Effector CD8-positive, alpha-beta T cell (primary cell): ENCODE measurements around the gene OR52I2.
A peak's percentile ranks its signal among the peaks of the same experiment; 100 is the strongest.

ENCODE experiments used
- DNase-seq: peaks from one replicate; lab custom pipeline; 2025; lab: John Stamatoyannopoulos, UW
- total RNA-seq, 4 experiments: gene quantifications; one replicate each; lab custom pipeline; 2026; lab: John Stamatoyannopoulos, UW

OR52I2 gene
- total RNA-seq = 0 reads per million in 4 experiments

DNA sequence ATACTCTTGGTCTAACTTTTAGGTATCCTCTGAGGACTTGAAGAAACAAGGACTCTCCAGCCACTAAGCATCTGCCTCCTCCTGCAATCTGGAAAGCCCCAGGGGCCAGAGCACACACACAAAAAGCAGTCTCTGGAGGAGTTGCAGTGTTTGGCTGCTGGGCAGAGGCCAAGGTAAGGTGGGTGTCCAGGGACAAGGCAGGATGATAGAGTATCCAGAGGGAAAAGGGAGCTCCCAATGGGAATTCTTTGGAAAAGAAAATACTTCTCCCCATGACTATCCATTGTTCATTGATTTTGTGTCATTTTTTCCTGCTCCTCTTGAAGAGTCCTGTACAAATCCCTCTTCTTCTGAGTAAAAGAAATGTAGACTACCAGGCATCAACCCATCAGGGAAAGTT lies at the start of gene OR52I2:
OR52I2 (plus strand) TSS at position 301 of the 400 bp plus-strand sequence.
- no peak for DNase-seq

DNA sequence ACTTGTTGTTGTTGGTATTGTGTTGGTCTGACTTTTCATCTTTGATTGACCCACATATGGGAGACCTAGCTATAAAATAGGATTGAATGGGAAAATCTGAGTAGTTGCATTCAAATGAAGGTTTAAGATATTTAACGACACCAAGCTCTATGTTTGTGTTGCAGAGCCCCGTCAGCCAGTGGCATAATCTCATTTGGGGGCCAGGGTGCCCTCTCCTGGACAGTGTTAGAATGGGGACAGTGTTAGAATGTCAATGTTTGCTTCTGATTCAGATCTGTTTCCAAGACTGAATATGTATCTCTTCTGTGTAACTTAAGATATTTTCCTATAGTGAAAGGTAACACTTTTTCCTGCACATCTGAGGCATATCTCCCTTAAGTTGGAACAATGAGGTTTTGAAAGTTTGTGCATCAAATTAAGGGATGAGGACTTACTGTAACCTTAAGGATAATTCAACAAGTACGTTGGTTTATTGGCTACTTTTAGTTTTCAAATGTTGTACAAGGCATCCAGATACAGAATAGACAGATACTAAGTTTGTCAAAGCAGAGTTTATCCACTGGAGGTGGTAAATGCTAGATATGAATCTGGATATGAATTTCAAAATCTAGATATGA lies 41.8 kb upstream of the OR52I2 start:
- peak; percentile 8 for DNase-seq

DNA sequence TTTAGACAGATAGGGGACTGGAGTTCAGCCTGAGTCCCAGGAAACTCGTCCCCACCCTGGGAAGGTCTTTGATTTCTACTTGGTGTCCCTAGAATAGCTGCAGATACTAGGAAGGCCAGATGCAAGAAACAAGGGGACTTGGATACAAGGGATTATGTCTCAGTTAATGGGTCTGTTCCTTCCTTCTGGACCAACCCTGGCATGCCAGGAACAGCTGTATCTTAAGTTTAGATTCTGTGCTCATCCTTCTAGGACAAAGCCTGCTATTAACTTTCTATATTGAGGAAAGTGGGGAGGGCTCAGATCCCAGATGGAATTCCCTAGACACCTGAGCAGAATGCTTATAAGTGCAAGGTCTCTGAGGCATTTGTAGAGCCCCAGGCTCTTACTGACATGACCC lies 40.5 kb upstream of the OR52I2 start:
- no peak for DNase-seq

DNA sequence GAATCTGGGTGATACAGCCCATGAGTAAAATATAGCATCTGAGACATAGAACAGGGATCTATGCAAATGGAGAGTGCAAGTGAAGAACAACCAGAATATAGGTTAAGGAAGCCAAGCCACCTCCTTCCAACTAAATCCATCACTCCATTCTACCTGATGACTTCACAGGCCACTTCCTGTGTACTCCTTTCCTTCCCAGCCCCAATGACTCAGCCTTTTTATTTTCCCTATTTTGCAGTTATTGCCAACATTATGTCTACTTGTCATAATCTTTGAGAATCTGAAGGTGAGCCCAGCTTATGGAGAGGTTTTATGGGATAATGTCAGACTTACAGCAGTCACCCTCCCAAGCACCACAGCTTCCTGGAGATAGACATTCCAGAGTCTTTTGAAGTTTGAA lies 38.0 kb upstream of the OR52I2 start:
- DNase-seq = no peak

DNA sequence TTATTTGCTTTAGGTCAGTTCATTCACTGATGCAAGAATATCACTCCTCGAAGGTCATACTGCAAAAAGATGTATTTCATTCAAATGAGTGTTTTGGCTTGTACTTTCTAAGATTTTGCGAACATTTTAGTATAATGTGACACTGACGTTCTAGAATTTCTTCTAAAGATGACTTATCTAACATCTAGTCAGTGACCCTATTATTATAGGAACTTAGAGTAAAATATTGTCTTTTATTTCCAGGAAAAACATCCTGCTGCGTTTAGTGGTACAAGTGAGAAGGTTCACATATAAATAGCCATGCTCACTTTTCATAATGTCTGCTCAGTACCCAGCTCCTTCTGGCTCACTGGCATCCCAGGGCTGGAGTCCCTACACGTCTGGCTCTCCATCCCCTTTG lies 36.7 kb upstream of the OR52I2 start, which contains the start of gene OR52M1:
OR52M1 (plus strand) TSS at position 301 of the 400 bp plus-strand sequence; CDS start at position 301, 0 bp downstream.
- DNase-seq = no peak

DNA sequence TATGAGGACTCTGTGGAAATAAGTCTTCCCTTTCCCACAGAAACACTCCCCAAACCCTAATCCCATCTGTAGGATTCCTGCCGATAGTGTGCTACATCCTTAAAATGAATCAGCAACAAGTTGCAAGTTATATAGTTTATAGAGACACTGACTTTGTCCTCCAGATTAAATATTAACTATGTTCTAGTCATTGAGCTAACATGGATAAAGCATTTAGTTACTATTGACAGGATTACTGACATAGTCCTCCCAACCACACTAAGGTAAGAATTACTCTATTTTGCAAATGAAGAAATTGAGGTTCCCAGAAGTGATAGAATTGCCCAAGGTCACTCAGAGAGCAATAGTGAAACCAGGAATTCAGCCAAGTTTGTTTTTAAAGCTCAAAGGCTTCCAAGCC lies 34.7 kb upstream of the OR52I2 start:
- DNase-seq = no peak

DNA sequence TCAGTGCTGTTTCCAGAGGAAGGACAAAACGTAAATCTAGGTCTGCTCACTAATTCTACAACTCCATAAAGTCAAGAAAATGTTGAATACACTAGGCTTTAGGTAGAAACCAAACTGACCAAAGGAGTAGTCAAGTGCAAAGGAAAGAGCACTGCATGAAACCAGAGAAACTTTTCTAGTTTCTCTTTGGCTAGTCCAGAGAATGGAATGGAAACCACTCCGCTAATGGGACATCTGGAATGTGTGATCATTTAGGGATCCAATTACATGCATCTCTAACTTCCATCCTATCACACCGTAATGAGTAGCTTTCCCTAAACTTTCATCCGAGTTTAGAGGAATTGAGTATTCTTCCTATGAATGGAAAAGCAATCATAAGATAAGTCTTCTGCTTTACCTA lies 34.1 kb upstream of the OR52I2 start:
- DNase-seq = no peak

DNA sequence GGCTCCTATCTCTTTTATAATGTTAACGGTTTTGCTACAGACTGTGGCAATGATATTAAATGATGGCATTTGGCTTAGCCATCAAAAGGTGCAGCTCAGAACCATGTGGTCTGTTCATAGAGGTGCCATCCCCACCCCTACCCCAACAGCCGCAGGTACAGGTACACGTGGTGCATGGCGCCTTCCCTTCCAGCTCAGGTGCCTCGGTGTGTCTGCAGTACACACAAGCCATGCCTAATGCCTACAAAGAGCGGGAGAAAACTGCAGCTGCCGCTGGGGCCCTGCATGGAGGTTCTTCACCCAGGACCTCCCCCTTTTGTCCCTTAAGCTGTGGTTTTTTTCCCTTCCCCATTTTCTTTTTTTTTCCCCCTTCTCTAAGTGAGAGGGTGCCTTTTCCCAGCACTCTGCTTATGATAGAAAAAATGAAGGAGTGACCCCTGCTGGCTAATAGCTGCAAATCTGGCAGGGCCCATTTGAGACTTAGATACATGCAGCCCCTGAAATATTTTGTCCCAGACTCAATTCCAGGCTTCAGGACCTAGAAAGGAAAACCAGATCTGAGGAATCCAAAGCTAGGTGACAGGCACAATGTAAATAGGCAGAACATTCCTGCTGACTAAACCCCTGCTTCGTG lies 30.1 kb upstream of the OR52I2 start:
- no peak for DNase-seq

DNA sequence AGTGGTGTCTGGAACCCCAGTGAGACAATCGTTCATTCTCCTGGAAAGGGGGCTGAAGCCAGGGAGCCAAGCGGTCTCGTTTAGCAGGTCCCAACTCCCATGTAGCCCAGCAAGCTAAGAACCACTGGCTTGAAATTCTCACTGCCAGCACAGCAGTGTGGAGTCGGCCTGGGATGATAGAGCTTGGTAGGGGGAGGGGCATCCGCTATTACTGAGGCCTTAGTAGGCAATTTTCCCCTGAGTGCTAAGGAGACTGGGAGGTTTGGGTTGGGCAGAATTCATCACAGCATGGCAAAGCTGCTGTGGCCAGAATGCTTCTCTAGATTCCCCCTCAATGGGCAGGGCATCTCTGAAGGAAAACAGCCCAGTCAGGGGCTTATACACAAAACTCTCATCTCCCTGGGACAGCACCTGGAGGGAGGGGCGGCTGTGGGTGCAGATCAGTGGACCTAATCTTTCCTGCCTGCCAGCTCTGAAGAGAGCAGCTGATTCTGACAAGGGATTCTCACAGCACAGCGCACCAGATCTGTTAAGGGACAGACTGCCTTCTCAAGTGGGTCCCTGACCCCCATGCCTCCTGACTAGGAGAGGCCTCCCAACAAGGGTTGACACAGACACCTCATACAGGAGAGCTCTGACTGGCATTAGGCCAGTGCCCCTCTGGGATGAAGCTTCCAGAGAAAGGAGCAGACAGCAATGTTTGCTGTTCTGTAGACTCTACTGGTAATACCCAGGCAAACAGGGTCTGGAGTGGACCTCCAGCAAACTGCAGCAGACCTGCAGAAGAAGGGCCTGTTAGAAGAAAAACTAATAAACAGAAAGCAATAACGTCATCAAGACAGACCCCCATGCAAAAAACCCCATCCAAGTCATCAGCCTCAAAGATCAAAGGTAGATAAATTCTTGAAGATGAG lies 21.8 kb upstream of the OR52I2 start:
- no peak for DNase-seq

DNA sequence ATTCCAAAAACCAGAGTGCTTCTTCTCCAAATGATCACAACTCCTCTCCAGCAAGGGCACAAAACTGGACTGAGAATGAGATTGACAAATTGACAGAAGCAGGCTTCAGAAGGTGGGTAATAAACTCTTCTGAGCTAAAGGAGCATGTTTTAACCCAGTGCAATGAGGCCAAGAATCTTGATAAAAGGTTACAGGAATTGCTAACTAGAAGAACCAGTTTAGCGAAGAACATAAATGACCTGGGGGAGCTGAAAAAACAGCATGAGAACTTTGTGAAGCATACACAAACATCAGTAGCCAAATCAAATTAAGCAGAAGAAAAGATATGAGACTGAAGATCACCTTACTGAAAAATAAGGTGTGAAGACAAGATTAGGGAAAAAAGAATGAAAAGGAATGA lies 21.1 kb upstream of the OR52I2 start:
- no peak for DNase-seq

DNA sequence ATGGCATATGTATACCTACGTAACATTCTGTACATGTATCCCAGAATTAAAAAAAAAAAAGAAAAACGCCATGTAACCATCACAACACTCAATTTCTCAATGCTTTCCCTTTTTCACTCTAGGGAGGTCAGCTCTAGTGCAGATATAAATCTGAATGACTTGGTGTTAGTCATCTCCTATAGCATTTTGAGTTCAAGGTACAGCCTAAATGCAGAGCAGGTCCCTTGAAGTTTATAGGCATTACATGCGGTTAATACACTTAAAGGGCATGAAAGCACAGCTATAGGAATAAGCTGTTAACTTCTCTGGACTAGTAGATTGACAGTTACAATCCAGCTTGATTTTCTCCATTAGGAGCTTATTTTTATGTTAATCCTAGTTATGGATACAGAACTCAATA lies 16.2 kb upstream of the OR52I2 start:
- no peak for DNase-seq

DNA sequence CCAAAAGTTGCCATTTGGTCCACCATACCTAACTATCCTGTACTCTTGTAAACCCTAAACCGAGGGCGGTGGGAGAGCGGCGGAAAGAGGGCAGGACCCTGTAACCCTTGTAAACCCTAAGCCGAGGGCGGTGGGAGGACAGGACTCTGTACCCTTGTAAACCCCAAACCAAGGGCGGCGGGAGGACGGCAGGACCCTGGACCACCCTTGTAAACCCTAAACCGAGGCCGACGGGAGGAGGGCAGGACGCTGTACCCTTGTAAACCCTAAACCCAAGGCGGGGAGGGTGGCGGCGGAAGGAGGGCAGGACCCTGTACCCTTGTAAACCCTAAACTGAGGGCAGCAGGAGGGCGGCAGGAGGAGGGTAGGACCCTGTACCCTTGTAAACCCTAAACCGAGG lies 12.5 kb upstream of the OR52I2 start:
- no peak for DNase-seq

DNA sequence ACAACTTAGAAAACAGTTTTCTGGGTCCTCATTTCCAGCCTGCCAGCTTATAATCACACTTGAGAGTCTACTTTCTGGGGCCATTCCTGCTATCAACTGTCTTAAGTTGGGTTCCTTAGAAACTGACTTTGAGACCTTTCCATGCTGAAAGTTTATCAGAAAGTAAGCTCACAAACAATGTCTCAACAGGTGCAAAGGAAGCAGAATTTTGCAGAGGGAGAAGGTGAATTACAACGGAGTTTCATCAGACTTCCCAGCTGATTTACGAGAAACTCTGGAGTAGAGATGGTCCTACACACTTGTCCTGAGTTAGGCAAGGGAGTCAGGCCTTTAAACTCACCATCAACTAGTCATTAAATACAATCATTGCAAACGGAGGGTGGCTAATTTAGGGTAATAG lies 4.7 kb upstream of the OR52I2 start:
- no peak for DNase-seq

DNA sequence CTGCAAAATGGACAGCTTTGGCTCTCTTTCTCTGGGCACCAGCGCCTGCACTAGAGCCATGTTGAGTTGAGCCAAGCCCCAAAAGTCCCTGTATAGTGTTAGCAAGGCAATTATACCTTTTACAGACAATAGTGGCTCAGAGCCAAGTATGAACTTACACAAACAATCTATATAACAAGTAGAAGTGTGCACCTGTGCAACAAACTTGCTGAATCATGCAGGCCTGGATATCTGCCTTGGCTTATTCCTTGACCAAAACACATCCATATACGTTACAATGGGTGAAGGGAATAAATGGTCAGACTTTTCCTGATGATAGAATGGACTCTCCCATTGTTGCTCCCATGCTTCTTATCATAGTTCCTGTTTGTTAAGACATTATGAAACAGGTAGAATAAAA lies 3.8 kb upstream of the OR52I2 start:
- DNase-seq = no peak

DNA sequence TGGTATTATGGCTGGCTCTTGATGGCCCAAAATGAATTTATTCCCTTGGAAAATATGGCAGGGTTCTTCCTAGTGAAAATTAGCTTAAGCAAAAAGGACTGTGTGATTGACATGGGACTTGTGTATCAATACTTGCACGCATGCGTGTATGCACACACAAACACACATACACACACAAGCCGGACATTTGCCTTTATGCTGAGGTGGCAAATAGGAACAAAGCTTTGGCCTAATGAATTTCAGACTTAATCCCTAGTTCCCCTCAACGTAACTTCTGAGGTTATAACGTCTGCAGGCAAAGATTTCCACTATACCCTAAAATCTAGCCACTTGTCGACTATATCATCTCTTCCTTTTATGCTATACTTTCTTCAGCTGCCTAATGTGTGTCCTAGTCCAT lies 2.9 kb upstream of the OR52I2 start:
- no peak for DNase-seq

DNA sequence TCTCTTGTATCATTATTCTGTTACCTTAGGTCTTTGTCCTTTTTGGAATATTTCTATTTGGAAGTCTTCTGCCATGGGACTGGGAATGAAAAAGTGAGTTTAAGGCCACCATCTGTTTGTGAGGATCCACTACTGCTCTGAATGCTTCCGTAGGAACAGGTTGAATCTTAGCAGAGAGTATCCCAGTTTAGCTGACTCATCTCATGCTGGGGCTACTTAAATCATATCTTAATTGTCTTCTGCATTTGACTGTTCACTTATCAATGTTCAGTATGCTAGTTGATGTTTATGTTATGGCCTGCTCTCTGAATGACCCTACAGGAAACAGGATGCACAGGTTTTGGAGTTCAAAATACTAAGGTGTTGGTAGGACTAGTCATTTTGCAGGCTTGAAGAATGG lies 1.4 kb upstream of the OR52I2 start:
- no peak for DNase-seq

DNA sequence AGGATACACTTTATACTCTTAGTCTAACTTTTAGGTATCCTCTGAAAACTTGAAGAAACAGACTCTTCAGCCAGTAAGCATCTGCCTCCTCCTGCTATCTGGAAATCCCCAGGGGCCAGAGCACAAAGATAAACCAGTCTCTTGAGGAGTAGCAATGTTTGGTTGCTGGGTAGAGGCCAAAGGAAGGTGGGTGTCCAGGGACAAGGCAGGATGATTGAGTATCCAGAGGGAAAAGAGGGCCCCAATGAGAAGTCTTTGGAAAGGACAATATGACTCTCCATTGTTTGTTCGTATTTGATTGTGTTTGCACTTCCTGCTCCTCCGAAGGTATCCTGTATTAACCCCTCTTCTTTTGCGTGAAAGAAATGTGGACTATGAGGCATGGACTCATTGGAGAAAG lies 7.5 kb downstream of the OR52I2 start:
- DNase-seq = no peak

DNA sequence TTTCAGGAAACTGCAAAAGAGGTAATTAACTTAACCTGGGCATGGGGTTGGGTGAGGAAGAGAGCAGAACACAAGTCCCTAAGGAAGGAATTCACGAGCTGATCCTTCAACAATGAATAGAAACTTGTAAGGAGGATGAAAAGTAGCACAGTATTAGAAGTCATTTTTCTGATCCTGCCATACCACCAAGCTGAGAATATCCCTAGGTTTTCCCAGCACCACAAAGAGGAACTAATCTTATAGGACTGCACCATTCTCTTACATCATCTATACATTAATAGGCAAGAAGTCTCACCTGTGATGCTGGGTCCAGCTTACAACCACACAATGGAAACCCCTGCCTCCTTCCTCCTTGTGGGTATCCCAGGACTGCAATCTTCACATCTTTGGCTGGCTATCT lies 12.2 kb downstream of the OR52I2 start, which contains the start of gene OR52I1:
OR52I1 (plus strand) TSS at position 301 of the 400 bp plus-strand sequence; CDS start at position 301, 0 bp downstream.
- DNase-seq = no peak

DNA sequence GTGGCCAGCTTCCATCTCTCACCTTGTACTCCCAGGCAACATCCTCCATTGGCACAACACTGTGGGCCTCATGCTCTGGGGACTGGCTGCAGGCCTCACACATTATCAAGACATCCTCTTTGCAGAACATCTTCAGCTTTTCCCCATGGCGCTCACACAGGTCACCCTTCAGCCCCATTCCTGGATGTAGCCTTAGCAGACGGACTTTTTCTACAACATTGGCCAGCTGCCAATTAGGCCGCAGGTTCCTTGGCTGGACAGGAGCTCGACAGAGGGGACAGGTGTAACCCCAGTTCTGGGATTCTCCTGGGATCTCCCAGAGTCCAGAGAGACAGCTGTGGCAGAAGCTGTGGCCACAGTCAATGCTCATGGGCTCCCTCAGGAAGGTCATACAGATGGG lies 23.5 kb downstream of the OR52I2 start:
- no peak for DNase-seq

DNA sequence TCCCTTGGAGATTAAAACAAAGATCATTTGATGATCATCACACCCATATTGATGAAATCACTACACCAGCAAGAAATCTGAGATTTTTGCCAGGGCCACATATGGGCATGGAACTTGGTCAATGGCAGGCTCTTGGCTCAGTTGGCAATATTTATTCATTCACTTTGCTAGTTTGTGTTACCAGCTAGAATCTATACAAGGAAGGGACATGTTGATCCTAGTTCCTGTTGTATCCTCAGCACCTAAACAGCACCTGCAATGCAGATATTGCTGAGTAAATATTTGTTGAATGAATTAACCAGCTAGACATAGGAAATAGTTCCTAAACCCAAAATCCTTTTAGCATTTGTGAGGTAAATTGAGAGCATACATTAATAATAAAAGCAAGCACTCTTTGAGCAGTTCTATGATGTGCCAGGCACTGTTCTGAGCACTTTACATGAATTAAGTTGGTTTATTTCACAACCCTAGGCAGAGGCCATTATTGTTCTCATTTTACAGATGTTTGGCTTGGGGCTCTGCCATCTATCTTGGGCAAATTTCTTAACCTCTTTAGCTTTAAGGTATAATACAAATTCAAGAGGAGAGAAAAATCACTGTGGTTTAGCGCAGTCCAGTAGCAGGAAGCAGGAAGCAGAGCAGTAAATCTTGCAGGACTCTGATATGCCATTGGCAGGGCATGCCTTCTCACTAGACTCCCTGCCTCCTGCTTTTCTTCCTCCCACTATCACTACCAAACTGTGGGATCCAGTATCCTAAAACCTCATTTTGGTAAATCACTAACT lies 24.9 kb downstream of the OR52I2 start:
- no peak for DNase-seq

DNA sequence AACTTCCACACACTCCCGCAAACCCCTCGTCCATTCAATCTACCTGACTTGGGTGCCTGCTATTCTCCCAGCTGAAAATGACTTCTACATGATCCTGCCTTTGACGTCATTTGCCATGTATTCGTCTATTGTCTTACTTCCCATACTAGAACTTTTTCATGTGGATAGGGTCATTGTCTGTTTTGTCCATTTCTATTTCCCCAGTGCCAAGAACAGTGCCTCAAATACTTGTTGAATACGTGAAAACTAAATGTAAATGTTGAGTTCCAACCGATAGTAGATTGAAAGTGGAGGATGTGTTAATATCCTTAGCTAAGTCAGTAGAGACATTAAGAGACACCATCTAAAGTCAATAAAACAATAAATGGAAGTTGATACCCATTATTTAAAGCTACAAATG lies 25.6 kb downstream of the OR52I2 start:
- no peak for DNase-seq
